Endothelial cell of umbilical vein (primary cell): Measurements from ENCODE around the gene CRELD2.

Experiments
- POLR2A ChIP-seq: IDR thresholded peaks from 2 replicates; pipeline ENCODE4 v1.6.1; 2012; ENCODE audit warnings: low read depth, mild to moderate bottlenecking, control low read depth, low read length
- TF ChIP-seq, protein P1 (sequence below), 2 donors: IDR thresholded peaks; 1 replicate in 1 of 2; 2 replicates in 1 of 2; pipeline ENCODE4 v1.5.1; 2011; ENCODE audit warnings: low read length in 2 of 2, mild to moderate bottlenecking in 2 of 2, moderate library complexity in 2 of 2, control low read depth in 1 of 2, inconsistent platforms in 1 of 2, low read depth in 1 of 2; ENCODE audit not compliant: insufficient read depth in 1 of 2; ENCODE audit errors: extremely low read depth in 1 of 2

- TF ChIP-seq, protein P1, sequence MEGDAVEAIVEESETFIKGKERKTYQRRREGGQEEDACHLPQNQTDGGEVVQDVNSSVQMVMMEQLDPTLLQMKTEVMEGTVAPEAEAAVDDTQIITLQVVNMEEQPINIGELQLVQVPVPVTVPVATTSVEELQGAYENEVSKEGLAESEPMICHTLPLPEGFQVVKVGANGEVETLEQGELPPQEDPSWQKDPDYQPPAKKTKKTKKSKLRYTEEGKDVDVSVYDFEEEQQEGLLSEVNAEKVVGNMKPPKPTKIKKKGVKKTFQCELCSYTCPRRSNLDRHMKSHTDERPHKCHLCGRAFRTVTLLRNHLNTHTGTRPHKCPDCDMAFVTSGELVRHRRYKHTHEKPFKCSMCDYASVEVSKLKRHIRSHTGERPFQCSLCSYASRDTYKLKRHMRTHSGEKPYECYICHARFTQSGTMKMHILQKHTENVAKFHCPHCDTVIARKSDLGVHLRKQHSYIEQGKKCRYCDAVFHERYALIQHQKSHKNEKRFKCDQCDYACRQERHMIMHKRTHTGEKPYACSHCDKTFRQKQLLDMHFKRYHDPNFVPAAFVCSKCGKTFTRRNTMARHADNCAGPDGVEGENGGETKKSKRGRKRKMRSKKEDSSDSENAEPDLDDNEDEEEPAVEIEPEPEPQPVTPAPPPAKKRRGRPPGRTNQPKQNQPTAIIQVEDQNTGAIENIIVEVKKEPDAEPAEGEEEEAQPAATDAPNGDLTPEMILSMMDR (IDR thresholded peaks at IDR 0.05; ENCODE audit: extremely low read depth in 1 of 2, insufficient read depth in 1 of 2, low read depth in 1 of 2, low read length in 2 of 2) = no peak
- no peak for TF ChIP-seq POLR2A
Measured at GRCh38 chr22:49884503-49885260, 33.8 kb upstream of the CRELD2 start.
